ENCODE data around the gene SGIP1.

The SGIP1 gene

DNA sequence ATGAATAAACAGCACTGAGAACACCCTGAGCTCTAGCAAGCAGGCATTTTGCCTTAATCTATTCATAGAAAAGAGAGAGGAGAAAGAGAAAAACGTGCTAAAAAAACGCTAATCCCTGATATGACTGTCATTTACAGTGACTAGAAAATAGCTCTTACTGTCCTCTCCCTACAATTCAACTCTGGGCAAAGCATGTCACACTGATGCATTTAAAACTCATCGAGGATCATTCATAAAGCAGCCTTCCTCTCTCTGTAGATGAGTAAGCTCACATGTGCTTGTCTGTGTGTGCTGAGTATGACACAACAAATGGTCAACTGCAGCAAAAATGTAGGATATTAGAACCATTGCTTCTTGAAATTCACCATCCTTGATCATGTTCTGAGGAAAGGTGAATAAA is 109.0 kb downstream of the SGIP1 start:
- Histone ChIP-seq H3K9me2 (replicated peaks; ENCODE audit: control insufficient read depth, low read length) (no peaks in the 10 kb centered on the region), H4K20me1 (ENCODE audit: control insufficient read depth, insufficient read depth, low read depth, low read length) (no peaks in the 10 kb centered on the region), H3K4me2 (ENCODE audit: low read length) (no peak overlapping the region), H3K4me1 (ENCODE audit: control insufficient read depth, low read length) (no peaks in the 10 kb centered on the region), H3K9me3 (ENCODE audit: control insufficient read depth, insufficient read depth, low read length) (no peaks in the 10 kb centered on the region), H3K36me3 (ENCODE audit: control insufficient read depth, low read length) (no peaks in the 10 kb centered on the region), H3K4me3 (ENCODE audit: low read length) (no peak overlapping the region), H3K27ac (ENCODE audit: low read depth, low read length) (no peak overlapping the region), H3K79me2 (ENCODE audit: control insufficient read depth, low read length) (no peaks in the 10 kb centered on the region), H3K27me3 (ENCODE audit: control insufficient read depth, low read length) (peaks cover 4% of the 10 kb centered on the region; the same call in 1 of the 2 replicates), H3F3A (ENCODE audit: control insufficient read depth, insufficient read depth) (no peaks in the 10 kb centered on the region)
- TF ChIP-seq EZH2phosphoT487 (IDR thresholded peaks at IDR 0.05; ENCODE audit: borderline replicate concordance, low read length) (no peak), CTCF (IDR thresholded peaks at IDR 0.05; ENCODE audit: low read depth, low read length, poor library complexity, severe bottlenecking) (no peak)

DNA sequence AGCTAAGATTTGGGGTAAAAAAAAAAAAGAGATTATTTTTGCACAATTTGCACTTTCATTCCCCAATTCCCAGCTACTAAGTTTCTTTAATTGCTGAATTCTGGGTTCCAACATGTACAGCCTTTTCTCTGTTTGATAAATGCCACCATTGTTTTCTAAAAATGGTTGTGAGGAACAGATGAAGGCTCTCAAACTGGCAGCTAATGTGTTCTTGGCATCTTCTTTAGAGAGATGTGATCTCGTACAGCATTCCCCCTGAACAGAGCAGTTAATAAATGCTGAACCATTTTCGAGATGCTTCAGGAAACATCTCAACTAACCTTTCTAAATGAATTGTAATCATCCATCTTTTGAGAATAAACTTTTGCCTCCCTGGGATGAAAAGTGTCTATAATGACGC is 110.4 kb downstream of the SGIP1 start:
- no peaks in the 10 kb centered on the region for H3K79me2 ChIP-seq (ENCODE audit: control insufficient read depth, low read length)
- H3K9me3 ChIP-seq (ENCODE audit: control insufficient read depth, insufficient read depth, low read length), result no peaks in the 10 kb centered on the region
- no peak for TF ChIP-seq EZH2phosphoT487 (IDR thresholded peaks at IDR 0.05; ENCODE audit: borderline replicate concordance, low read length)
- no peak for TF ChIP-seq CTCF (IDR thresholded peaks at IDR 0.05; ENCODE audit: low read depth, low read length, poor library complexity, severe bottlenecking)
- H3F3A ChIP-seq (ENCODE audit: control insufficient read depth, insufficient read depth), result no peaks in the 10 kb centered on the region
- peaks cover 4% of the 10 kb centered on the region; the same call in 1 of the 2 replicates for H3K27me3 ChIP-seq (ENCODE audit: control insufficient read depth, low read length)
- H3K27ac ChIP-seq (ENCODE audit: low read depth, low read length), result no peak overlapping the region
- no peaks in the 10 kb centered on the region for H4K20me1 ChIP-seq (ENCODE audit: control insufficient read depth, insufficient read depth, low read depth, low read length)
- no peak overlapping the region for H3K4me3 ChIP-seq (ENCODE audit: low read length)
- no peak overlapping the region for H3K4me2 ChIP-seq (ENCODE audit: low read length)
- no peaks in the 10 kb centered on the region for H3K9me2 ChIP-seq (replicated peaks; ENCODE audit: control insufficient read depth, low read length)
- H3K36me3 ChIP-seq (ENCODE audit: control insufficient read depth, low read length), result no peaks in the 10 kb centered on the region
- H3K4me1 ChIP-seq (ENCODE audit: control insufficient read depth, low read length), result peaks cover 9% of the 10 kb centered on the region

DNA sequence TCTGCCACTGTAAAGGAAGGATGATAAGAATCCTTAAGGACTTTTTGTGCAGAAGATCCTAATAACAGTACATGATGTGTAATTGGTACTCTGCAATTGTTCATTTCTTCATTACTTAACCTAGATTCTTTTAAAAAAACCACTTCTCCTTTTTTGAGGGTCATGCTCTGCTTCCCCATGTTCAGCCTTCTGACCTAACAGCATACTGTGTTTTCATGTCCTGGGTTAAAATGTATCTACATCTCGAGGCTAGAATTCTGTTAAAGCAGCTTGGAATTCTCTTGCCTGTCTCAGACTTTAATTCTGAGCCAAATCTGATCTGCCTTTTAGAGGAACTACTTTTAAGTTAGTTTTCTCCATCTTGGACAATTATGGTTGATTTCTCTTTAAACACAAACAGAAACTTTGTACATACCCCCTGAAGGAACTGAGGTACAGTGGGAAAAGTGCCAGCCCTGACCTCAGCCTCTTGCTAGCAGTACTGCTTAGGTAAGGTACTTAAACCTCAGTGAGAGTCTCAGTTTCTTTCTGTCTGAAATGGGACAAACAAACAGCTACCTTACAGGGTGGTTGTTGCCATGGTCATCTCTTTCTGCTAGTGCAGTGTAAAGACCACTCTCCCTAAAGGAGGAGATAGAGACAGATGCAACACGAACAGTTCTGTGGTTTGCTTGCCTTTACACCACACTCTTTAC is 115.1 kb downstream of the SGIP1 start:
- Histone ChIP-seq H3K9me2 (replicated peaks; ENCODE audit: control insufficient read depth, low read length) (no peaks in the 10 kb centered on the region), H3F3A (ENCODE audit: control insufficient read depth, insufficient read depth) (no peaks in the 10 kb centered on the region), H3K27me3 (ENCODE audit: control insufficient read depth, low read length) (peaks cover 9% of the 10 kb centered on the region; the same call in 1 of the 2 replicates), H3K9me3 (ENCODE audit: control insufficient read depth, insufficient read depth, low read length) (no peaks in the 10 kb centered on the region), H3K4me3 (ENCODE audit: low read length) (no peak overlapping the region), H3K4me2 (ENCODE audit: low read length) (peak overlapping the region; percentile 25), H3K4me1 (ENCODE audit: control insufficient read depth, low read length) (peaks cover 11% of the 10 kb centered on the region), H4K20me1 (ENCODE audit: control insufficient read depth, insufficient read depth, low read depth, low read length) (no peaks in the 10 kb centered on the region), H3K79me2 (ENCODE audit: control insufficient read depth, low read length) (no peaks in the 10 kb centered on the region), H3K27ac (ENCODE audit: low read depth, low read length) (no peak overlapping the region), H3K36me3 (ENCODE audit: control insufficient read depth, low read length) (no peaks in the 10 kb centered on the region)
- TF ChIP-seq EZH2phosphoT487 (IDR thresholded peaks at IDR 0.05; ENCODE audit: borderline replicate concordance, low read length) (no peak), CTCF (IDR thresholded peaks at IDR 0.05; ENCODE audit: low read depth, low read length, poor library complexity, severe bottlenecking) (no peak)

Data from DOHH2 (cell line).